WERI-Rb-1 (cell line): Measurements from ENCODE around the gene NPL.

Source experiments
- DNase-seq: peaks from one replicate; pipeline ENCODE4 v3.0.0-alpha.2; 2020
- H3K27ac ChIP-seq: fragments of 250-450 bp; sonication (Bioruptor Pico); 2 replicates; pipeline ENCODE4 v1.5.1; 2020; ENCODE audit warnings: mild to moderate bottlenecking, moderate library complexity
- H3K27me3 ChIP-seq: fragments of 250-450 bp; sonication (Bioruptor Pico); 2 replicates; pipeline ENCODE4 v1.5.1; 2021; ENCODE audit warnings: mild to moderate bottlenecking, low read depth, moderate library complexity; ENCODE audit not compliant: insufficient read depth, severe bottlenecking
- H3K36me3 ChIP-seq: fragments of 250-450 bp; sonication (Bioruptor Pico); 2 replicates; pipeline ENCODE4 v1.5.1; 2020; ENCODE audit warnings: mild to moderate bottlenecking, moderate library complexity
- H3K4me3 ChIP-seq: 2 replicates; pipeline ENCODE4 v1.5.1; 2011; ENCODE audit warnings: low read depth, mild to moderate bottlenecking, control low read depth, low read length
- H3K9me3 ChIP-seq: fragments of 250-450 bp; sonication (Bioruptor Pico); 2 replicates; pipeline ENCODE4 v1.5.1; 2021; ENCODE audit warnings: mild to moderate bottlenecking, moderate library complexity; ENCODE audit not compliant: severe bottlenecking
- TF ChIP-seq, protein P1 (sequence below): IDR thresholded peaks from 2 replicates; pipeline ENCODE4 v1.5.1; 2011; ENCODE audit warnings: low read depth, mild to moderate bottlenecking, control low read depth, inconsistent platforms, low read length

NPL gene

DNA sequence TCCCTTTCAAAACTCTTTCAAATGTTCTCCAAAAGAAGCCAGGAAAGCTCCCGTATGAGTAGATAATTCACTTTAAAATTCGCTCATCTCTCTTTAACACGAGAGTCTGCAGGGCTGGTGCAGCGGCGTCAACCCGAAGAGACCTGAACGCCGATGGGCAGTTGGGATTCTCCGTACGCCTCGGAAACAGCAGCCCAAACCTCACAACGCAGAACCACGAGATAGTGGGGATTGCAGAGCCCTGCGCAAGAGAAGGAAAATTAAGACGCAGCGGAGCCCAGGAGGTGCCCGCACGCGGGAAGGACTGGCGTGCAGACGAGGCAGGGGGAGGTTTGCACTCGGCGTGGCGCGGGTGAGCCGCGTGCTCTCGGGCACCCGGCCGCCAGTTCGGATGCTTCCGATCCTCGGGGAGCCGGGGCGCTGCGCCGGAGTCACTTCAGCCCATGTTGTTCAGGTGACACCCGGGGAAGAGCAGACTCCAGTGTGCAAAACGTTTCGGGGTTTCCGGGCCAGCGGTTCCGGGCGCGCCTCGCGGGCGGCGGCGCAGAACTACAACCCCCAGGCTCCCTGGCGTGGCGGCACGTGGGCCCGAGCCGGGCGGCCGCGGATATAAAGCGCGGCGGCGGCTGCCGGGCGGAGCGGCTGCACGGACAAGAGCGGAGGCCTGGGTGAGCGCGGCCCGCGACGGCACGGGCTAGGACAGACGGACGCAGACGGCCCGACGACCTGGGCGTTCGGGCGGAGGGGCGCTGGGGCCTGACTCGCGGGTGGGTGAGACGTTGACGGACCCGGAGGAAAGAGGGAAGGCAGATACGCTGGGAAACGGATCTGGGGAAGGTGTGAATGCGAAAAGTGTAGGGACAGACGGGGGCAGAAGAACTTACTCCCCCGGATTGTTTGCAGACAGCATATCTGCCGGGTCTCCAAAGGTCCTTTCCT is at the start of gene NPL:
Gene NPL, plus strand, starts transcription at position 636 of the 939 bp plus-strand sequence. CDS start 4,599 bp downstream, outside the sequence.
- Histone ChIP-seq H3K36me3 (no peaks in the 10 kb centered on the region), H3K27me3 (no peaks in the 10 kb centered on the region), H3K4me3 (peak within 1 kb of the TSS; percentile 56), H3K27ac (peak within 1 kb of the TSS; percentile 69), H3K9me3 (no peaks in the 10 kb centered on the region)
- TF ChIP-seq, protein P1, sequence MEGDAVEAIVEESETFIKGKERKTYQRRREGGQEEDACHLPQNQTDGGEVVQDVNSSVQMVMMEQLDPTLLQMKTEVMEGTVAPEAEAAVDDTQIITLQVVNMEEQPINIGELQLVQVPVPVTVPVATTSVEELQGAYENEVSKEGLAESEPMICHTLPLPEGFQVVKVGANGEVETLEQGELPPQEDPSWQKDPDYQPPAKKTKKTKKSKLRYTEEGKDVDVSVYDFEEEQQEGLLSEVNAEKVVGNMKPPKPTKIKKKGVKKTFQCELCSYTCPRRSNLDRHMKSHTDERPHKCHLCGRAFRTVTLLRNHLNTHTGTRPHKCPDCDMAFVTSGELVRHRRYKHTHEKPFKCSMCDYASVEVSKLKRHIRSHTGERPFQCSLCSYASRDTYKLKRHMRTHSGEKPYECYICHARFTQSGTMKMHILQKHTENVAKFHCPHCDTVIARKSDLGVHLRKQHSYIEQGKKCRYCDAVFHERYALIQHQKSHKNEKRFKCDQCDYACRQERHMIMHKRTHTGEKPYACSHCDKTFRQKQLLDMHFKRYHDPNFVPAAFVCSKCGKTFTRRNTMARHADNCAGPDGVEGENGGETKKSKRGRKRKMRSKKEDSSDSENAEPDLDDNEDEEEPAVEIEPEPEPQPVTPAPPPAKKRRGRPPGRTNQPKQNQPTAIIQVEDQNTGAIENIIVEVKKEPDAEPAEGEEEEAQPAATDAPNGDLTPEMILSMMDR: no peak
- peak; percentile 63 for DNase-seq

DNA sequence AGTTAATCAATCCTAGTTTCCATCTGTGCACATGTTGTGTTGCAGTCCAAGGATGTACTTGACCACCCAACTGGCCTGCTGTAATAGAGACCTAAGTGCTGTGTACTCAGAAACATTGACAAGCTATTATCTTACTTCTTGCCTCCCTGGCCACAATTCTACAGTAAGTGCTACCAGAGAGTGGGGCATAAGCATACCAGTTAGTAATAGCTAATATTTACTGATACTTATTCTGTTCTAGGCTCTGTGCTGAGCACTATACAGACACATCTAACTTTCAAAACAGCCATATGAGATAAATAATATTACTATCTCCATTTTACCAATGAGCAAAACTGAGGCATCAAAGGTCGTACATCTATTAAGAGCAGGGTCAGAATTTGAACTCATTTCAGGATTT is 49.5 kb upstream of the NPL start:
- Histone ChIP-seq H3K4me3 (no peak overlapping the region), H3K9me3 (no peaks in the 10 kb centered on the region), H3K36me3 (no peaks in the 10 kb centered on the region), H3K27me3 (no peaks in the 10 kb centered on the region), H3K27ac (no peak overlapping the region)
- TF ChIP-seq, protein P1: no peak
- DNase-seq: no peak

GRCh38 chr1:182742780-182743179 is 46.8 kb upstream of the NPL start:
- Histone ChIP-seq H3K27ac (no peak overlapping the region), H3K27me3 (no peaks in the 10 kb centered on the region), H3K4me3 (no peak overlapping the region), H3K36me3 (no peaks in the 10 kb centered on the region), H3K9me3 (no peaks in the 10 kb centered on the region)
- no peak for DNase-seq
- TF ChIP-seq, protein P1: no peak

DNA sequence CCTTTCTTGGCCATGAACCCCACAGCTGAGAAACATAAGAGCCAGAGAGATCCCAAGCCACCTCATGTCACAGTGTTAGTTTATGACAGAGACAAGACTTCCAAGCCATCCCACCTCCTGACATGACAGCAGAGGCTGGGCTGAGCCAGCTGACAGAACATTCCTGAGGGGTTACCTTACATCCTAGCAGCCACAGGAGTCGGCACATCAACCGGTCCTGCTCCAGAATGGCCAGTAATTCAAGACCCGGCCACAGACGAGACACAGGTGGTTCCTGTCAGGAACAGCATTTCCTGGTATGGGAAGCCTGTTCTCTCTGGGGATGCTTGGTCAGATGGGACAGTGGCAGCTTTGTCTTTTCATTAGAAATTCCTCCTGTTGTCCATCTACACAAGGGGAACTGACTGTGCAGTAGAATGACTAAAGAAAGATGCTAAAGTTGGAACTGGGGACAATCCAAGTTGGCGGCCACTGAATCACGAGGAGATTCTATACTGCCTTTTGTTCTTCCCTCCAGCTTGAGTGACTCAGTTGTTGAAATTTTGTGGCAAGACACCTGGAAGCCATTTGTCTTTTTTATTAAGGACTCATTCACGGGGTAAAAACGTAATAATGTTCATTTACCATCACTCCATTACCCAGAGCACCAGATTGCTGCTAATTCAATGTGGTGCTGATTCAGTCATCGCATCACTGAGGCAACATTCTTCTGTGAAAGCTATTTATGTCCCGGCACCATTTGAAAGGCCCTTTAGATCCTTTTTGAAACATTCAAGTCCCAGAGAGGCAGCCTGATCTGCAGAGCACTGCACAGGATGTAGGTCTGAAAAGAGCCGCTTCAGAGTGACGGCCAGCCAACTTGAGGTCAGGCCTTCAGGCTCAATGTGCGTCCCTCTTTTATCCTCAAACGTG is 37.2 kb upstream of the NPL start:
- DNase-seq: no peak
- no peak overlapping the region for H3K27ac ChIP-seq
- H3K9me3 ChIP-seq: no peaks in the 10 kb centered on the region
- H3K36me3 ChIP-seq: no peaks in the 10 kb centered on the region
- H3K27me3 ChIP-seq: no peaks in the 10 kb centered on the region
- H3K4me3 ChIP-seq: no peak overlapping the region
- TF ChIP-seq, protein P1: no peak

- Histone ChIP-seq H3K4me3 (no peak overlapping the region), H3K27me3 (no peaks in the 10 kb centered on the region), H3K27ac (no peak overlapping the region), H3K9me3 (no peaks in the 10 kb centered on the region), H3K36me3 (no peaks in the 10 kb centered on the region)
- no peak for DNase-seq
- TF ChIP-seq, protein P1: no peak
Observed at GRCh38 chr1:182754087-182754486, 35.5 kb upstream of the NPL start.
